Measurements from ENCODE around the gene PSD.
A peak's percentile ranks its signal among the peaks of the same experiment; 100 is the strongest.

The PSD gene

DNA sequence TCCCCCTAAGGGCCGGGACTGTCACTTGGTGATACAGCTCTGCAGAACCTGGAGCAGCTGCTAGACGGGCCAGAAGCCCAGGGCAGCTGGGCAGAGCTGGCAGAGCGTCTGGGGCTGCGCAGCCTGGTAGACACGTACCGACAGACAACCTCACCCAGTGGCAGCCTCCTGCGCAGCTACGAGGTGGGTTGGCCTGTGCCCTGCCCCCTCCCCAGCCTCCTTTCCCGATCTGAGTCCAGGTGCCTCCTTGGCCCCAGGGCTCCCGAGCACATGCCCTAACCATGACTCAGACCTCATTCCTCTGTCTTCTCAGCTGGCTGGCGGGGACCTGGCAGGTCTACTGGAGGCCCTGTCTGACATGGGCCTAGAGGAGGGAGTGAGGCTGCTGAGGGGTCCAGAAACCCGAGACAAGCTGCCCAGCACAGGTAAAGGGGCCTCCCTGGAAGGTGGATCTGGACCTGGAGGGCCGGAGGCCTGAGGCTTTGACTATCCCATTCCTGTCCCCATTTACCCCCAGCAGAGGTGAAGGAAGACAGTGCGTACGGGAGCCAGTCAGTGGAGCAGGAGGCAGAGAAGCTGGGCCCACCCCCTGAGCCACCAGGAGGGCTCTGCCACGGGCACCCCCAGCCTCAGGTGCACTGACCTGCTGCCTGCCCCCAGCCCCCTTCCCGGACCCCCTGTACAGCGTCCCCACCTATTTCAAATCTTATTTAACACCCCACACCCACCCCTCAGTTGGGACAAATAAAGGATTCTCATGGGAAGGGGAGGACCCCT is 16.7 kb downstream of the PSD start:
- TF ChIP-seq, protein P1, sequence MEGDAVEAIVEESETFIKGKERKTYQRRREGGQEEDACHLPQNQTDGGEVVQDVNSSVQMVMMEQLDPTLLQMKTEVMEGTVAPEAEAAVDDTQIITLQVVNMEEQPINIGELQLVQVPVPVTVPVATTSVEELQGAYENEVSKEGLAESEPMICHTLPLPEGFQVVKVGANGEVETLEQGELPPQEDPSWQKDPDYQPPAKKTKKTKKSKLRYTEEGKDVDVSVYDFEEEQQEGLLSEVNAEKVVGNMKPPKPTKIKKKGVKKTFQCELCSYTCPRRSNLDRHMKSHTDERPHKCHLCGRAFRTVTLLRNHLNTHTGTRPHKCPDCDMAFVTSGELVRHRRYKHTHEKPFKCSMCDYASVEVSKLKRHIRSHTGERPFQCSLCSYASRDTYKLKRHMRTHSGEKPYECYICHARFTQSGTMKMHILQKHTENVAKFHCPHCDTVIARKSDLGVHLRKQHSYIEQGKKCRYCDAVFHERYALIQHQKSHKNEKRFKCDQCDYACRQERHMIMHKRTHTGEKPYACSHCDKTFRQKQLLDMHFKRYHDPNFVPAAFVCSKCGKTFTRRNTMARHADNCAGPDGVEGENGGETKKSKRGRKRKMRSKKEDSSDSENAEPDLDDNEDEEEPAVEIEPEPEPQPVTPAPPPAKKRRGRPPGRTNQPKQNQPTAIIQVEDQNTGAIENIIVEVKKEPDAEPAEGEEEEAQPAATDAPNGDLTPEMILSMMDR (IDR thresholded peaks at IDR 0.05; ENCODE audit: extremely low read depth, insufficient read depth, missing control alignments), result no peak
- no peak for DNase-seq (ENCODE audit: low spot score)
- in situ Hi-C loops (cut with MboI; ENCODE audit: low pct_unique_long_range_greater_than_20kb, low sequenced_read_pairs, unreplicated experiment), result no loop called here

DNA sequence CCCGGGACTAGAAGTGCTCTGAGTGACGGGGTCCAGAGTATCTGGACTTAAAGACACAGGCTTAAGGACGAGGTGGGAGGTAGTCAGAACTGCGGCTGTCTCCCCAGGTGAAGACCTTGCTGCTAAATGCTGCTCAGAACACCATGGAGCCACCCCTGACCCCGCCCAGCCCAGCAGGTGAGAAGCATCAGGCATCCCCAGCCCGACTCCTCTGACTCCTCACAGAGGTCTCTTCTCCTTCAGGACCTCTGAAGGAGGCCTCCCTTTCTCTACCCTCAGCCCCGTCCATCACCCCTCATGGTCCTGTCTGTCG is 17.3 kb downstream of the PSD start:
- DNase-seq (ENCODE audit: low spot score), result no peak
- in situ Hi-C loops (cut with MboI; ENCODE audit: low pct_unique_long_range_greater_than_20kb, low sequenced_read_pairs, unreplicated experiment), result no loop called here
- TF ChIP-seq, protein P1 (IDR thresholded peaks at IDR 0.05; ENCODE audit: extremely low read depth, insufficient read depth, missing control alignments), result no peak

DNA sequence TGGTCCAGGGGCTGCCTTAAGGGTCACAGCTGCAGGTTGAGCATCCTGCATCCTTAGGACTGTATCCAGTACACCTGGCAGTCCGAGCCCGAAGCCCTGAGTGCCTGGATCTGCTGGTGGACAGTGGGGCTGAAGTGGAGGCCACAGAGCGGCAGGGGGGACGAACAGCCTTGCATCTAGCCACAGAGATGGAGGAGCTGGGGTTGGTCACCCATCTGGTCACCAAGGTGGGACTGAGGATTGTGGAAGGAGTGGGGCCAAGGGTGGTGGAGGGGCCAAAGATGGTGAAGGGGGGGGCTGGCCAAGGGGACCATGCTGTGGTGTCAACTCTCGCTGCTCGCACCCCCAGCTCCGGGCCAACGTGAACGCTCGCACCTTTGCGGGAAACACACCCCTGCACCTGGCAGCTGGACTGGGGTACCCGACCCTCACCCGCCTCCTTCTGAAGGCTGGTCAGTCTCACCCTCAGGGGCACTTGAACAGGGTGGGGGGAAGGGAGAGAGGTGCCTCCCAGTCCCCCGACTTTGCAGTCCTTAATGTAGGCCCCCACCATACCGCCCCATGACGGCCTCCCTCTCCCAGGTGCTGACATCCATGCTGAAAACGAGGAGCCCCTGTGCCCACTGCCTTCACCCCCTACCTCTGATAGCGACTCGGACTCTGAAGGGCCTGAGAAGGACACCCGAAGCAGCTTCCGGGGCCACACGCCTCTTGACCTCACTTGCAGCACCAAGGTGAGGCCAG is 17.8 kb downstream of the PSD start:
- in situ Hi-C loops (cut with MboI; ENCODE audit: low pct_unique_long_range_greater_than_20kb, low sequenced_read_pairs, unreplicated experiment), result no loop called here
- TF ChIP-seq, protein P1 (IDR thresholded peaks at IDR 0.05; ENCODE audit: extremely low read depth, insufficient read depth, missing control alignments), result no peak
- DNase-seq (ENCODE audit: low spot score), result no peak

DNA sequence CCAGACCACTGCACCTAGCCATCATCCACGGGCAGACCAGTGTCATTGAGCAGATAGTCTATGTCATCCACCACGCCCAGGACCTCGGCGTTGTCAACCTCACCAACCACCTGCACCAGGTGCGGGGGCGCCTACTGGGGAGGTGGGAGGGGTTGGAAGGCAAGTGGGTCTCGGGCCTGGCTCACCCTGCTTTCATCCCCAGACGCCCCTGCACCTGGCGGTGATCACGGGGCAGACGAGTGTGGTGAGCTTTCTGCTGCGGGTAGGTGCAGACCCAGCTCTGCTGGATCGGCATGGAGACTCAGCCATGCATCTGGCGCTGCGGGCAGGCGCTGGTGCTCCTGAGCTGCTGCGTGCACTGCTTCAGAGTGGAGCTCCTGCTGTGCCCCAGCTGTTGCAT is 18.5 kb downstream of the PSD start:
- in situ Hi-C loops (cut with MboI; ENCODE audit: low pct_unique_long_range_greater_than_20kb, low sequenced_read_pairs, unreplicated experiment), result no loop called here

DNA sequence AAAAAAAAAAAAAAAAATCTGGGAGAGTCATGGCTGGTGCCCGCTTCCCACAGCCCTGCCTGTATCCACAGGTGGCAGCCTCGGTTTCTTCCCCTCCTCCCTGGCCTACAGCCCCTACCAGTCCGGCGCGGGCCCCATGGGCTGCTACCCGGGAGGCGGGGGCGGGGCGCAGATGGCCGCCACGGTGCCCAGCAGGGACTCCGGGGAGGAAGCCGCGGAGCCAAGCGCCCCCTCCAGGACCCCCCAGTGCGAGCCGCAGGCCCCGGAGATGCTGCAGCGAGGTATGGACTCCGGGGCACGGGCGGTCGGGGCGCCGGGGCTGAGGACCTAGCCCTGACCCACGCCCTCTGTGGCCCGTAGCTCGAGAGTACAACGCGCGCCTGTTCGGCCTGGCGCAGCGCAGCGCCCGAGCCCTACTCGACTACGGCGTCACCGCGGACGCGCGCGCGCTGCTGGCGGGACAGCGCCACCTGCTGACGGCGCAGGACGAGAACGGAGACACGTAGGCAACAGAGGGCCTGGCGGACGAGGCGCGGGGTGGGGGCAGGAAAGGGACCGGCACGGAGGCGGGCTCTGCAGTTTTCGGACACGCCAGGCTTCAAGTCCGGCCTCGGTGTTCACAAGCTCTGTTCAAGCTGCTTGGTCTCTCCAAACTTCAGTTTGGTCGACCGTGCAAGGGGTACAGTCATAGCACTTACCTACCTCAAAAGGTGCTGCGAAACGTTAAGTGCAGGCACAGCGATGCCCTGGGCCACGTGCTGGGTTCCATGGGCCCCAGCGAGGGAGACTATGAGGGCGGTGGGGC is 19.2 kb downstream of the PSD start:
- peak; percentile 92 for DNase-seq (ENCODE audit: low spot score)
- TF ChIP-seq, protein P1 (IDR thresholded peaks at IDR 0.05; ENCODE audit: extremely low read depth, insufficient read depth, missing control alignments), result peak; percentile 99
- in situ Hi-C loops (cut with MboI; ENCODE audit: low pct_unique_long_range_greater_than_20kb, low sequenced_read_pairs, unreplicated experiment), result no loop called here

More for the DNA sequence above, 18.5 kb downstream of the PSD start:
- TF ChIP-seq, protein P1 (IDR thresholded peaks at IDR 0.05; ENCODE audit: extremely low read depth, insufficient read depth, missing control alignments), result no peak
- no peak for DNase-seq (ENCODE audit: low spot score)

DNA sequence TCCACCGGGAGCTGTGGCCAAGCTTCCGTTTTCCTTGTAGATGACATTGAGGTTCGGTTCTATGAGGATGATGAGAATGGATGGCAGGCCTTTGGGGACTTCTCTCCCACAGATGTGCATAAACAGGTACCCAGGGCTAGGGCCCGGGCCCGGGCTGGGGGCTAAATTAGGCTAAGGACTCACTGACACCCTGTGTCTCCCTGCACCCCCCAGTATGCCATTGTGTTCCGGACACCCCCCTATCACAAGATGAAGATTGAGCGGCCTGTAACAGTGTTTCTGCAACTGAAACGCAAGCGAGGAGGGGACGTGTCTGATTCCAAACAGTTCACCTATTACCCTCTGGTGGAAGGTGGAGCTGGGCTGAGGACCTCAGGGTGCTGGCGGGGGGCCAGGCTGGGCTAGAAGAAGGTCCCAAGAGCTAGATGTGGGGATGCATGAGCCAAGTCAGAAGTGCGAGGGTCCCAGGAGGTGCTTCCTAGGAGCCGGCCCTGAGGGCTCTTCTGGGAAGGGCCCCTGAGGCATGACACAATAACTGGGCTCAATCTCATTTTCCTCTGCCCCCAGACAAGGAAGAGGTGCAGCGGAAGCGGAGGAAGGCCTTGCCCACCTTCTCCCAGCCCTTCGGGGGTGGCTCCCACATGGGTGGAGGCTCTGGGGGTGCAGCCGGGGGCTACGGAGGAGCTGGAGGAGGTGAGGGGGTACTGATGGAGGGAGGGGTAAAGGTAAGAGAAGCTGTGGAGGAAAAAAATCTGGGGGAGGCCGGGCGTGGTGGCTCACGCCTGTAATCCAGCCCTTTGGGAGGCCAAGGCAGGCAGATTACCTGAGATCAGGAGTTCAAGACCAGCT is 20.2 kb downstream of the PSD start:
- TF ChIP-seq, protein P1 (IDR thresholded peaks at IDR 0.05; ENCODE audit: extremely low read depth, insufficient read depth, missing control alignments), result no peak
- no peak for DNase-seq (ENCODE audit: low spot score)
- in situ Hi-C loops (cut with MboI; ENCODE audit: low pct_unique_long_range_greater_than_20kb, low sequenced_read_pairs, unreplicated experiment), result no loop called here
